CD4-positive, CD25-positive, alpha-beta regulatory T cell (primary cell): ENCODE results near the gene XYLT2. TPM values are rescaled to one million over a fixed set of nuclear protein-coding genes. Genes with fewer than 3 reads are reported as not detected.

Experiments used
- ATAC-seq, 2 donors: fragments of 150-1000 bp; cut with Tn5 transposase; one replicate each; pipeline ENCODE4 v1.10.0; 2021; ENCODE audit warnings: low read depth in 2 of 2, moderate number of reproducible peaks in 2 of 2, moderate library complexity in 1 of 2
- DNase-seq, 3 donors: peaks; one replicate each; pipeline versions ENCODE4 v3.0.0 to v3.0.0-alpha.2; 2012 to 2022; ENCODE audit warnings: mixed read lengths in 1 of 3
- H3K27ac ChIP-seq: one replicate; pipeline ENCODE4 v1.7.0; 2013; ENCODE audit warnings: mild to moderate bottlenecking, low read length; ENCODE audit not compliant: insufficient read depth, poor library complexity, severe bottlenecking
- H3K27me3 ChIP-seq: one replicate; pipeline ENCODE4 v1.7.0; 2013; ENCODE audit warnings: low read length; ENCODE audit not compliant: control insufficient read depth, insufficient read depth
- H3K36me3 ChIP-seq: one replicate; pipeline ENCODE4 v1.7.0; 2013; ENCODE audit warnings: mild to moderate bottlenecking, low read length, moderate library complexity; ENCODE audit not compliant: control insufficient read depth, insufficient read depth
- H3K4me1 ChIP-seq: 2 replicates; pipeline ENCODE4 v1.7.0; 2013; ENCODE audit warnings: mild to moderate bottlenecking, low read length; ENCODE audit not compliant: insufficient read depth, control insufficient read depth, poor library complexity, severe bottlenecking
- H3K4me3 ChIP-seq: one replicate; pipeline ENCODE4 v1.7.0; 2013; ENCODE audit warnings: low read depth, mild to moderate bottlenecking, low read length, moderate library complexity
- H3K9me3 ChIP-seq, 2 experiments: 1 replicate in 1 of 2; 2 replicates in 1 of 2; pipeline ENCODE4 v1.7.0; 2013; ENCODE audit warnings: low read length in 2 of 2, mild to moderate bottlenecking in 1 of 2, moderate library complexity in 1 of 2; ENCODE audit not compliant: control insufficient read depth in 2 of 2
- H3K27ac Mint-ChIP-seq, 3 donors: one replicate each; pipeline ENCODE4 v1.8.0; 2020 to 2022; ENCODE audit warnings: mild to moderate bottlenecking in 3 of 3, mixed read lengths in 3 of 3, moderate library complexity in 2 of 3
- H3K27me3 Mint-ChIP-seq: one replicate; pipeline ENCODE4 v1.8.0; 2022; ENCODE audit warnings: mild to moderate bottlenecking, mixed read lengths
- H3K36me3 Mint-ChIP-seq: one replicate; pipeline ENCODE4 v1.8.0; 2020; ENCODE audit warnings: mixed read lengths
- H3K4me1 Mint-ChIP-seq, 4 donors: one replicate each; pipeline ENCODE4 v1.8.0; 2020 to 2022; ENCODE audit warnings: mixed read lengths in 4 of 4, mild to moderate bottlenecking in 1 of 4
- H3K4me3 Mint-ChIP-seq, 4 donors: one replicate each; pipeline ENCODE4 v1.8.0; 2020 to 2022; ENCODE audit warnings: mild to moderate bottlenecking in 4 of 4, mixed read lengths in 4 of 4, moderate library complexity in 3 of 4
- H3K9me3 Mint-ChIP-seq, 7 donors: one replicate each; pipeline ENCODE4 v1.8.0; 2020 to 2022; ENCODE audit warnings: mixed read lengths in 7 of 7, mild to moderate bottlenecking in 3 of 7, moderate library complexity in 2 of 7
- polyA plus RNA-seq, 4 donors: library from polyadenylated mRNA; unstranded; fragments of 300-500 nt; fragmentation: Illumina TruSeq; gene quantifications; one replicate each; pipeline ENCODE4 v1.2.3, GENCODE V29; 2021
- total RNA-seq: library from RNA; stranded (reverse); gene quantifications from one replicate; pipeline ENCODE4 v1.2.3, GENCODE V29; 2022

The XYLT2 gene
- total and polyA plus RNA-seq, 5 donors from 2014 or later: 6.2 to 15.9 (median 12.9) TPM

- Histone ChIP-seq H3K27ac (no peak overlapping the region), H3K9me3 (no peaks in the 10 kb centered on the region), H3K27me3 (peaks cover 3% of the 10 kb centered on the region), H3K4me1 (no peaks in the 10 kb centered on the region), H3K4me3 (no peak overlapping the region), H3K36me3 (no peaks in the 10 kb centered on the region)
- DNase-seq (no peak), ATAC-seq (no peak)
- Mint-ChIP-seq H3K27me3 (peaks cover 32% of the 10 kb centered on the region), H3K27ac (no peak overlapping the region), H3K4me1 (no peaks in the 10 kb centered on the region), H3K9me3 (peaks cover 0 to 1% (median 0%) of the 10 kb centered on the region in 7 donors), H3K4me3 (no peak overlapping the region), H3K36me3 (no peaks in the 10 kb centered on the region)
Observed at GRCh38 chr17:50406578-50406977, 60.7 kb downstream of the XYLT2 start.

DNA sequence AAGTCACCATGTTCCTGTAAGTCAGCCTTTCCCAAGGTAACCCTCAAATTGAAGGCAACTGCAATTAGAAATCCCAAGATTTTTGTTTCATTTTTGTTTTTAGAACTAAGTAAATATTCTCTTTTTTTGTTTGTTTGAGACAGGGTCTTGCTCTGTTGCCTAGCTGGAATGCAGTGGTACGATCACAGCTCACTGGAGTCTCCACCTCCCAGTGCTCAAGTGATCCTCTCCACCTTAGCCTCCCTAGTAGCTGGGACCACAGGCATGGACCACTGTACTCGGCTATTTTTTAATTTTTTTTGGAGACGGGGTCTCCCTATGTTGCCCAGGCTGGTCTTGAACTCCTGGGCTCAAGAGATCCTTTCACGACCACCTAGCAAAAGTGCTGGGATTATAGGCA lies 62.0 kb downstream of the XYLT2 start:
- no peaks in the 10 kb centered on the region for H3K9me3 ChIP-seq
- ATAC-seq: no peak
- no peaks in the 10 kb centered on the region for H3K4me1 Mint-ChIP-seq
- H3K9me3 Mint-ChIP-seq: peaks cover 0 to 1% (median 0%) of the 10 kb centered on the region in 7 donors
- no peak overlapping the region for H3K4me3 Mint-ChIP-seq
- no peak overlapping the region for H3K27ac Mint-ChIP-seq
- H3K27me3 ChIP-seq: peaks cover 6% of the 10 kb centered on the region
- H3K27me3 Mint-ChIP-seq: peaks cover 36% of the 10 kb centered on the region
- no peaks in the 10 kb centered on the region for H3K4me1 ChIP-seq
- no peak overlapping the region for H3K27ac ChIP-seq
- no peaks in the 10 kb centered on the region for H3K36me3 ChIP-seq
- no peak for DNase-seq
- H3K4me3 ChIP-seq: no peak overlapping the region
- H3K36me3 Mint-ChIP-seq: no peaks in the 10 kb centered on the region

Other genes with a start within 250 kb of the XYLT2 start
- gene SAMD14, start 216.0 kb upstream of the XYLT2 start, total RNA-seq: 0.96 TPM
- under 1 TPM in 1 of 4 donors, not detected in 3; 0.09 TPM for gene SAMD14, start 216.0 kb upstream of the XYLT2 start, polyA plus RNA-seq
- 85.4 TPM for gene PPP1R9B, start 195.4 kb upstream of the XYLT2 start, total RNA-seq
- under 1 TPM; 0.41 to 0.55 (median 0.44) TPM for gene PPP1R9B, start 195.4 kb upstream of the XYLT2 start, polyA plus RNA-seq
- gene SGCA, start 180.1 kb upstream of the XYLT2 start, total RNA-seq: not detected
- gene SGCA, start 180.1 kb upstream of the XYLT2 start, polyA plus RNA-seq: not detected
- 26.2 TPM for gene COL1A1, start 144.5 kb upstream of the XYLT2 start, total RNA-seq
- gene COL1A1, start 144.5 kb upstream of the XYLT2 start, polyA plus RNA-seq: not detected
- gene TMEM92, start 71.7 kb upstream of the XYLT2 start, total RNA-seq: not detected
- gene TMEM92, start 71.7 kb upstream of the XYLT2 start, polyA plus RNA-seq: not detected
- gene MRPL27, start 27.1 kb downstream of the XYLT2 start, total RNA-seq: 33.5 TPM
- 10 to 100 TPM; 61.6 to 86.7 (median 80.2) TPM for gene MRPL27, start 27.1 kb downstream of the XYLT2 start, polyA plus RNA-seq
- gene EME1, start 27.1 kb downstream of the XYLT2 start, total RNA-seq: 0.81 TPM
- gene EME1, start 27.1 kb downstream of the XYLT2 start, polyA plus RNA-seq: 1 to 10 TPM in 1 of 4 donors, under 1 TPM in 2, not detected in 1; 0.49 to 1.5 (median 0.59) TPM
- gene LRRC59, start 51.4 kb downstream of the XYLT2 start, total RNA-seq: 49.9 TPM
- gene LRRC59, start 51.4 kb downstream of the XYLT2 start, polyA plus RNA-seq: 10 to 100 TPM; 17.2 to 24.0 (median 20.5) TPM
- gene ACSF2, start 80.1 kb downstream of the XYLT2 start, total RNA-seq: 22.2 TPM
- gene ACSF2, start 80.1 kb downstream of the XYLT2 start, polyA plus RNA-seq: 1 to 10 TPM; 2.7 to 5.5 (median 3.4) TPM
- not detected for gene CHAD, start 122.8 kb downstream of the XYLT2 start, total RNA-seq
- gene CHAD, start 122.8 kb downstream of the XYLT2 start, polyA plus RNA-seq: not detected
- 45.3 TPM for gene RSAD1, start 132.7 kb downstream of the XYLT2 start, total RNA-seq
- gene RSAD1, start 132.7 kb downstream of the XYLT2 start, polyA plus RNA-seq: 10 to 100 TPM; 43.3 to 53.4 (median 46.1) TPM
- gene MYCBPAP, start 162.3 kb downstream of the XYLT2 start, total RNA-seq: 5.7 TPM
- gene MYCBPAP, start 162.3 kb downstream of the XYLT2 start, polyA plus RNA-seq: 1 to 10 TPM in 2 of 4 donors, under 1 TPM in 2; 0.50 to 1.6 (median 0.89) TPM
- not detected for gene EPN3, start 186.6 kb downstream of the XYLT2 start, total RNA-seq
- gene EPN3, start 186.6 kb downstream of the XYLT2 start, polyA plus RNA-seq: not detected
- gene SPATA20, start 201.0 kb downstream of the XYLT2 start, total RNA-seq: 26.8 TPM
- 10 to 100 TPM in 1 of 4 donors, 1 to 10 TPM in 3; 5.8 to 10.3 (median 6.5) TPM for gene SPATA20, start 201.0 kb downstream of the XYLT2 start, polyA plus RNA-seq
- gene CACNA1G, start 214.6 kb downstream of the XYLT2 start, total RNA-seq: 0.05 TPM
- not detected for gene CACNA1G, start 214.6 kb downstream of the XYLT2 start, polyA plus RNA-seq